SK-MEL-5 (cell line): ENCODE data around the gene FAM163B. TPM values are rescaled to one million over a fixed set of nuclear protein-coding genes. Genes with fewer than 3 reads are reported as not detected.

Experiments
- DNase-seq: peaks from one replicate; pipeline ENCODE4 v3.0.0-alpha.2; 2016; ENCODE audit warnings: low read depth, low spot score
- in situ Hi-C: cut with HindIII; loops from 2 replicates; pipeline ENCODE4 v1.10.0; 2016; ENCODE audit warnings: low sequenced_read_pairs, high pct_unique_total_duplicates, low pct_unique_long_range_greater_than_20kb
- total RNA-seq: library from RNA; depleted of rRNA; stranded (reverse); fragments of >200 nt; shearing (Covaris generic); gene quantifications from 2 replicates; pipeline ENCODE4 v1.2.3, GENCODE V29; 2014

FAM163B gene
- total RNA-seq, 1 experiment from 2014 or later = not detected

- no peak for DNase-seq
- in situ Hi-C loops = no loop called here
Measured at GRCh38 chr9:133608382-133608781, 807 bp downstream of the FAM163B start.

GRCh38 chr9:133607976-133608375, 1.2 kb downstream of the FAM163B start:
- DNase-seq = no peak
- in situ Hi-C loops = no loop called here

GRCh38 chr9:133607381-133607780, 1.8 kb downstream of the FAM163B start:
- no peak for DNase-seq
- in situ Hi-C loops = no loop called here

GRCh38 chr9:133606708-133607025, 2.5 kb downstream of the FAM163B start:
- no peak for DNase-seq
- in situ Hi-C loops = no loop called here

- in situ Hi-C loops = no loop called here
- DNase-seq = no peak
Measured at GRCh38 chr9:133605856-133606707, 3.1 kb downstream of the FAM163B start.

- DNase-seq = no peak
- in situ Hi-C loops = no loop called here
Measured at GRCh38 chr9:133605446-133605845, 3.7 kb downstream of the FAM163B start.

GRCh38 chr9:133604856-133605255, 4.3 kb downstream of the FAM163B start:
- DNase-seq = no peak
- in situ Hi-C loops = no loop called here

- in situ Hi-C loops = no loop called here
Measured at GRCh38 chr9:133604214-133604613, 5.0 kb downstream of the FAM163B start.

GRCh38 chr9:133603135-133603927, 5.9 kb downstream of the FAM163B start:
- DNase-seq = no peak
- in situ Hi-C loops = no loop called here

More at GRCh38 chr9:133604214-133604613, 5.0 kb downstream of the FAM163B start:
- DNase-seq = no peak

- in situ Hi-C loops = no loop called here
- no peak for DNase-seq
Measured at GRCh38 chr9:133602277-133602676, 6.9 kb downstream of the FAM163B start.

GRCh38 chr9:133601746-133602145, 7.4 kb downstream of the FAM163B start:
- DNase-seq = no peak
- in situ Hi-C loops = no loop called here

- in situ Hi-C loops = no loop called here
- no peak for DNase-seq
Measured at GRCh38 chr9:133600739-133601138, 8.4 kb downstream of the FAM163B start.

GRCh38 chr9:133599470-133600173, 9.6 kb downstream of the FAM163B start:
- in situ Hi-C loops = no loop called here
- DNase-seq = no peak

- DNase-seq = no peak
- in situ Hi-C loops = no loop called here
Measured at GRCh38 chr9:133598978-133599377, 10.2 kb downstream of the FAM163B start.

- in situ Hi-C loops = no loop called here
- no peak for DNase-seq
Measured at GRCh38 chr9:133597316-133597957, 11.8 kb downstream of the FAM163B start.

GRCh38 chr9:133595910-133596309, 13.3 kb downstream of the FAM163B start:
- in situ Hi-C loops = no loop called here

GRCh38 chr9:133594310-133594709, 14.9 kb downstream of the FAM163B start:
- in situ Hi-C loops = no loop called here
- no peak for DNase-seq

More at GRCh38 chr9:133595910-133596309, 13.3 kb downstream of the FAM163B start:
- no peak for DNase-seq
